ENCODE results near the gene NECTIN2. TPM values are rescaled to one million over a fixed set of nuclear protein-coding genes. Genes with fewer than 3 reads are reported as not detected.
"Not testable (repeated sequence)": the region's sequence is repeated elsewhere in the genome, so short reads cannot be mapped to it uniquely, and the experiment has no call there.

NECTIN2 gene
- total and polyA plus RNA-seq, 2 donors = 27.4 to 50.2 TPM

DNA sequence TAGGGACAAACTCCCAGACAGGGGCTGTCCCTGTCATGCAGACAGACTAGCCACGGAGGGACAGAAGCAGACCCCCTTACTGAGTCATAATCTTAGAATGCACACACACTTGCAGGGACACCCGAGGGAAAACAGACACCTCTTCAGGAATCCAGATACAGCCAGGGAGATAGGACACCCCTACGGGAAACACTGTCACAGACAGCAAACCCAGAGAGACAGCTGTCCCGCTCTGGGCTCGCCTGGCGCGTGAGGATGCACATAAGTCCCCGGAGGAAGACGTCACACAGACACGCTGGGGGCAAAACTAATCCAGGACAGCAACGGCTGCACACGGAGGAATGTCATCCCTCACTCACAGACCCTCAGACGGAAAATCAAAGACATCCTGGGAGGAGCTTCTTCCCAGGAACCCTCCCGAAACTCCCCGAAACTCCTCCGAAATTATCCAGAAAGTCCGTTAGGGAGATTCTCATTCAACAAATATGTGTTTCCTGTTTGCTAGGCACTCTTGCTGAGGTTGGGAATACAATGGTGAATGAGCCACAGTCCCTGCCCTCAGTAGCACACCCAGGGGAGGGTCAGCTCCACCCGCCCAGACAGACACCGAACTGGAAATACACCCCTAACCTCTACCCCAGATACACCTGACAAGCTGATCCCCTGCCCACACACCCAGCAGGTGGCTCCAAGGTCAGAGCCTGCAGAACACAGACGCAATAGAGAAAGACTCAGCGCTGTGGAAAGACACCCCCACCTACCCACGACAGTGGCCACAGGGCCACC is 29.8 kb downstream of the NECTIN2 start:
- H3K27ac ChIP-seq (ENCODE audit: low read depth) = no peak overlapping the region
- DNase-seq (ENCODE audit: extremely low spot score) = no peak
- WGBS = 70% methylated on average over 22 of the region's 22 CpGs

DNA sequence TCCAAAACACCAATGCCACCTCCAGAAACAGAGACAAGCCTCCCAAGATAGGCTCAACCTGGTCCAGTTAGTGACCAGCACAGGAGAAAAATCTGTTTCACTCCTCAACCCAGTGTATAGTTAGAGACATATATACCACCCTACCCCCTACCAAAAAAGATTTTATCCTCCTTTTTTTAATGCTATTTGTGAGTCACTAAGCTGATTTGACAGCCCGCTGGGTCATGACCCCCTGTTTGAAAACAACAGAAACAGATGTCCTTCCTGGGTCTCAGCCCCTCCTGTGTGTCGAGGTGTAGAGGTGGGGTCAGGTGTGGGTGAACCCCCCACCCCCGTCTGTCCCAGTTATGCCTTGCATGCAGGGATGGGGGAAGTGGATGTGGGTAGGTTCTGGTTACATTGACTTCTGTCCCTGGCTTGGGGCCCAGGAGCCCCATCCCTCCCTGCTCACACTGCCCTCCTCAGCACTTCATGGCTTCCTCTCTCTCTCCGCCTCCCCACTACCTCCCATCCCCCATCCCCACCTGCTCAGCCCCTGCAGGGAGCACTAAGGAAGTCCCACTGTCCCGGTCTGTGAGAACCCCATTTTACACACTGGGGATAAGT is 30.9 kb downstream of the NECTIN2 start:
- 63% methylated on average over 5 of the region's 5 CpGs for WGBS
- Histone ChIP-seq H3K4me1 (ENCODE audit: insufficient read depth) (no peaks in the 10 kb centered on the region), H3K36me3 (ENCODE audit: insufficient read depth) (peaks cover 4% of the 10 kb centered on the region), H3K27ac (ENCODE audit: low read depth) (no peak overlapping the region), H3K4me3 (ENCODE audit: low read depth, low read length) (no peak overlapping the region)
- DNase-seq (ENCODE audit: extremely low spot score) = no peak

More for the DNA sequence above, 29.8 kb downstream of the NECTIN2 start:
- Histone ChIP-seq H3K36me3 (ENCODE audit: insufficient read depth) (peaks cover 4% of the 10 kb centered on the region), H3K4me1 (ENCODE audit: insufficient read depth) (no peaks in the 10 kb centered on the region), H3K4me3 (ENCODE audit: low read depth, low read length) (no peak overlapping the region)

GRCh38 chr19:44878120-44878865 is 32.2 kb downstream of the NECTIN2 start:
- Histone ChIP-seq H3K4me1 (ENCODE audit: insufficient read depth) (no peaks in the 10 kb centered on the region), H3K27ac (ENCODE audit: low read depth) (no peak overlapping the region), H3K36me3 (ENCODE audit: insufficient read depth) (no peaks in the 10 kb centered on the region), H3K4me3 (ENCODE audit: low read depth, low read length) (no peak overlapping the region)
- no peak for DNase-seq (ENCODE audit: extremely low spot score)
- WGBS = 79% methylated on average over 26 of the region's 26 CpGs

DNA sequence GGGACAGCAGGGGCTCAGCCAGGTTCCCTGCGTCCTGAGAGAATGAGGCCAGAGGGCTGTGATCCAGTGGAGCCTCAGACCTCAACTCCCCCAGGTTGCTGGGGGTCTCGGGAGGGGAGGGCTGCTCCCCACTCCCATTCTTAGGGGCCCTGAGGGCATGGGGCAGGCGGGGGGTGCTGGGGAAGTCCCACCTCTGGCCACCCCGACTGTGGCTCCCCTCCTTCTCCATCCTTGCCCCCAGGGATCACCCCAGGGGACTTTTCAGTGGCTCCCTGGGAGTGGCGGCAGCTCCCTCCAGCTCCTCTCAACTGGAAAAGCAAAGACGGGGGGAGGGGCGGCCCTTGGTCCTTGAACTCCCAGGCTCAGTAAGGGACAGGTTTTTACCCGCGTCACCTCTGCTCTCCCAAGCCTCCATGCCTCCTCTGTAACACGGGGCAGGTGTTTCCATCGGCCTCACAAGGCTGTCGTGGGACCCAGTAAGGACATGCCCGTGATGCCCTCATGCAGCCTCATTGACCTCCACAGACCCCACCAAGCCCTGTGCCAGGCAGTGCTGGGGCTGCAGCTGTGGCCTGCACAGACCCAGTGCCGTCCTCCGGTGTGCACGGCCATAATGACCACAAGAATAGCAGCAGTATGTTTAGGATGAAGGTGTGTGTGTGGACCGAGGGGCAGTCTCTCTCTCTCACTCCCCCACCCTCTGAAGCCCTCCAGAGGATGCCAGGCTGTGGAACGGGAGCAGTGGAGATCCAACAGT is 33.4 kb downstream of the NECTIN2 start:
- H3K36me3 ChIP-seq (ENCODE audit: insufficient read depth) = no peaks in the 10 kb centered on the region
- WGBS = 80% methylated on average over 18 of the region's 18 CpGs

DNA sequence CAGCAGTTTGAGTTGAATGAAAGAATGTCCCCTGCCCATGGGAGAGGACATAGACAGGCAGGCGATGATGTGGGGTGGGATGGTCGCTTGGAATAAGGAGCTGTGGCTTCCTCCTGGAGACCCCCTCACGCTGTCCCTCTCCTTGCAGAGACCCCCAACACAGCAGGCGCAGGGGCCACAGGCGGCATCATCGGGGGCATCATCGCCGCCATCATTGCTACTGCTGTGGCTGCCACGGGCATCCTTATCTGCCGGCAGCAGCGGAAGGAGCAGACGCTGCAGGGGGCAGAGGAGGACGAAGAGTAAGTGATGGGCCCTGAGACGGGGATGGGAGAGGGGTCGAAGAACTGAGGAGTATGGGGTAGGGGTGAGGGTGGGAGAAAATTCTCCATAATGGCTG is 36.0 kb downstream of the NECTIN2 start:
- Histone ChIP-seq H3K27ac (ENCODE audit: low read depth) (no peak overlapping the region), H3K4me1 (ENCODE audit: insufficient read depth) (no peaks in the 10 kb centered on the region), H3K36me3 (ENCODE audit: insufficient read depth) (no peaks in the 10 kb centered on the region), H3K4me3 (ENCODE audit: low read depth, low read length) (no peak overlapping the region)
- no peak for DNase-seq (ENCODE audit: extremely low spot score)
- WGBS = 92% methylated on average over 15 of the region's 15 CpGs

More for the DNA sequence above, 33.4 kb downstream of the NECTIN2 start:
- no peak overlapping the region for H3K27ac ChIP-seq (ENCODE audit: low read depth)
- H3K4me1 ChIP-seq (ENCODE audit: insufficient read depth) = no peaks in the 10 kb centered on the region
- H3K4me3 ChIP-seq (ENCODE audit: low read depth, low read length) = no peak overlapping the region
- no peak for DNase-seq (ENCODE audit: extremely low spot score)

DNA sequence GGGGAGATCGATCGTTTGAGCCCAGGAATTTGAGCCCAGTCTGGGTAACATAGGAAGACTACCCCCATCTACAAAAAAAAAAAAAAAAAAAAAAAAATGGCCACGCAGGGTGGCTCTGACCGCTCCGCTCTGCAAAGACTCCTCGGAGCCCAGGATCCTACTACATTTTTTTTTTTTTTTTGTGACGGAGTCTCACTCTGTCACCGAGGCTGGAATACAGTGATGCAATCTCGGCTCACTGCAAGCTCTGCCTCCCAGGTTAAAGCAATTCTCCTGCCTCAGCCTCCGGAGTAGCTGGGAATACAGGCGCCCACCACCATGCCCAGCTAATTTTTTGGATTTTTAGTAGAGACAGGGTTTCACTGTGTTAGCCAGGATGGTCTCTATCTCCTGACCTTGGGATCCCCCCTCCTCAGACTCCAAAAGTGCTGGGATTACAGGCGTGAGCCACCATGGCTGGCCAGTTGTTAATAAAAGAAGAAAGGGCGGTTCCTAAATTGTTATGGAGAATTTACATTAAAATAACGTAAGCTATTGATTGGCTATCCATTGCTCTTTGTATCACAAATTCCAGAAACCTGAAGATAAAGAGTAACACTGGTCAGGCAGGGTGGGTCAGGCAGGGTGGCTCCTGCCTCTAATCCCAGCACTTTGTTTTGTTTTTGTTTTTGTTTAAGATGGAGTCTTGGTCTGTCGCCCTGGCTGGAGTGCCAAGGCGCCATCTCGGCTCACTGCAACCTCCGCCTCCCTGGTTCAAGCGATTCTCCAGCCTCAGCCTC is 36.7 kb downstream of the NECTIN2 start:
- H3K4me3 ChIP-seq (ENCODE audit: low read depth, low read length); H3K36me3 ChIP-seq (ENCODE audit: insufficient read depth); H3K27ac ChIP-seq (ENCODE audit: low read depth); DNase-seq (ENCODE audit: extremely low spot score); H3K4me1 ChIP-seq (ENCODE audit: insufficient read depth): not testable (repeated sequence)
- WGBS = 89% methylated on average over 19 of the region's 19 CpGs

DNA sequence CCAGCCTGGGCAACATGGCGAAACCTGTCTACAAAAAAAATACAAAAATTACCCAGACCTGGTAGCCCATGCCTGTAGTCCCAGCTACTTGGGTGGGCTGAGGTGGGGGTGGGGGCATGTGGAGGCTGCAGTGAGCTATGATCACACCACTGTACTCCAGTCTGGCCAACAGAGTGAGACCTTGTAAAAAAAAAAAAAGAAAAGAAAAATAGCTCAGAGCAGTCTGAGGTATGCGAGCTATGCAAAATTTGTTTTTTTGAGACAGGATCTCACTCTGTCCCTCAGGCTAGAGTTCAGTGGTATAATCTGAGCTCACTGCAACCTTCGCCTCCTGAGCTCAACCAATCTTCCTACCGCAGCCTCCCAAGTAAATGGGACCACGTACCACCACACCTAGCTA is 37.8 kb downstream of the NECTIN2 start:
- Histone ChIP-seq H3K4me3 (ENCODE audit: low read depth, low read length) (no peak overlapping the region), H3K4me1 (ENCODE audit: insufficient read depth) (no peaks in the 10 kb centered on the region), H3K27ac (ENCODE audit: low read depth) (no peak overlapping the region), H3K36me3 (ENCODE audit: insufficient read depth) (no peaks in the 10 kb centered on the region)
- DNase-seq (ENCODE audit: extremely low spot score) = no peak
- WGBS = 93% methylated on average over 5 of the region's 5 CpGs

DNA sequence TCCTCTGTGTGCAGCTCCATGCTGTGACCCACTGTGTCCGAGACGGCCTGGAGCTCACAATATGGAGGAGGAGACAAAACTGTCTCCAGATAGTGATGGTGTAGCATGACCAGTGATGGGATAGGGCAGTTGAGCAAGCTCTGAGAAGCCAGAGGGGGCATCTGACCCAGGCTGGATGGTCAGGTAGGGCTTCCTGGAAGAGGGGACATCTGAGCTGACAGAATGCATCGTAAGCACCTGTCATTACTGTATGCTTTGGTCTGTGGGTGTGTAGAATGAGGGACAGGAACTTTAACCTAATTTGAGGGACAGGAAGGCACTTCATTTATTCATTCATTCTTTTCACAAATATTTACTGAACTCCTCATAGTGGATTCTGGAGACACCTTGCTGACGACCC is 38.5 kb downstream of the NECTIN2 start:
- Histone ChIP-seq H3K4me1 (ENCODE audit: insufficient read depth) (no peaks in the 10 kb centered on the region), H3K36me3 (ENCODE audit: insufficient read depth) (no peaks in the 10 kb centered on the region), H3K27ac (ENCODE audit: low read depth) (no peak overlapping the region), H3K4me3 (ENCODE audit: low read depth, low read length) (no peak overlapping the region)
- no peak for DNase-seq (ENCODE audit: extremely low spot score)
- WGBS = 92% methylated on average over 4 of the region's 4 CpGs

DNA sequence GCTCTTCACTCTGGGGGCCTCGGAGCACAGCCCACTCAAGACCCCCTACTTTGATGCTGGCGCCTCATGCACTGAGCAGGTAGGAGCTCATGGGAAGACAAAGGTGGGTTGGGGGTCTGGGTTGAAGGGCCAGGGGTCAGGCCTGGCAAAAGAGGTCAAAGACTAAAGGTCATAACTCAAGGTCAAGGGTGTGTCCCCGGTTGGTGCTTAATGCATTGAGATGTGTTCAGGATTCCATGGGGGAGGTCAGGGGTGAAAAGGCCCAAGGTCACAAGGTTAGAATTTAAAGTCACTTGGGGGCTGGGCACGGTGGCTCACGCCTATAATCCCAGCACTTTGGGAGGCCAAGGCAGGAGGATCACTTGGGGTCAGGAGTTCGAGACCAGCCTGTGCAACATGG is 40.0 kb downstream of the NECTIN2 start:
- Histone ChIP-seq H3K4me3 (ENCODE audit: low read depth, low read length) (no peak overlapping the region), H3K36me3 (ENCODE audit: insufficient read depth) (no peaks in the 10 kb centered on the region), H3K27ac (ENCODE audit: low read depth) (no peak overlapping the region), H3K4me1 (ENCODE audit: insufficient read depth) (no peaks in the 10 kb centered on the region)
- DNase-seq (ENCODE audit: extremely low spot score) = no peak
- 94% methylated on average over 6 of the region's 6 CpGs for WGBS

- Histone ChIP-seq H3K27ac (ENCODE audit: low read depth) (no peak overlapping the region), H3K4me1 (ENCODE audit: insufficient read depth) (no peaks in the 10 kb centered on the region), H3K36me3 (ENCODE audit: insufficient read depth) (no peaks in the 10 kb centered on the region), H3K4me3 (ENCODE audit: low read depth, low read length) (no peak overlapping the region)
- DNase-seq (ENCODE audit: extremely low spot score) = no peak
- WGBS = 83% methylated on average over 4 of the region's 4 CpGs
These were observed 41.6 kb downstream of the NECTIN2 start for GRCh38 chr19:44887648-44888047.

DNA sequence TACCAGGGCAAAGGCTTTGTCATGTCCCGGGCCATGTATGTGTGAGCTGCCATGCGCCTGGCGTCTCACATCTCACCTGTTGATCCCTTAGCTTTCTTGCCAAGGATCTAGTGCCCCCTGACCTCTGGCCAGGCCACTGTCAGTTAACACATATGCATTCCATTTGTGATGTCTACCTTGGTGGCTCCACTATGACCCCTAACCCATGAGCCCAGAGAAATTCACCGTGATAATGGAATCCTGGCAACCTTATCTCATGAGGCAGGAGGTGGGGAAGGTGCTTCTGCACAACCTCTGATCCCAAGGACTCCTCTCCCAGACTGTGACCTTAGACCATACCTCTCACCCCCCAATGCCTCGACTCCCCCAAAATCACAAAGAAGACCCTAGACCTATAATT is 42.2 kb downstream of the NECTIN2 start:
- 93% methylated on average over 5 of the region's 5 CpGs for WGBS
- not testable (repeated sequence) for H3K4me1 ChIP-seq (ENCODE audit: insufficient read depth); DNase-seq (ENCODE audit: extremely low spot score); H3K4me3 ChIP-seq (ENCODE audit: low read depth, low read length); H3K36me3 ChIP-seq (ENCODE audit: insufficient read depth); H3K27ac ChIP-seq (ENCODE audit: low read depth)

DNA sequence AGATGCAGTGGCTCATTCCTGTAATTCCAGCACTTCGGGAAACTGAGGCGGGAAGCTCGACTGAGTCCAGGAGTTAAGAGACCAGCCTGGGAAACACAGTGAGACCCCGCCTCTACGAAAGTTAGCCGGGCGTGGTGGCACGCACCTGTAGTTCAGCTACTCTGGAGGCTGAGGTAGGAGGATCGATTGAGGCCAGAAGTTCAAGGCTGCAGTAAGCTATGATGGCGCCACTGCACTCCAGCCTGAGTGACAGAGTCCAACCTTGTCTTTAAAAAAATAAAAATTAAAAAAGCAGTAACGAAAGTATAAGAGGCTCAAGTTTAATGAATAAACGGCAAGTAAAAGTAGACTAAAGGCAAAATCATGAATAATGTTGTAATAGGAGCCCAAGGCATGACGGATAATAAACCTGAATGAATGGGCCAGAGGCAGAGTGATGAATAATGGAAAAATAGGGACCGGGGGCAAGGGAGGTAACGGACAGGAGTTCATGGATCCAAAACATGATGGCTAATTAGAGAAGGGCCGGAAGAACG is 43.8 kb downstream of the NECTIN2 start:
- peak overlapping the region; percentile 36 for H3K4me3 ChIP-seq (ENCODE audit: low read depth, low read length)
- H3K36me3 ChIP-seq (ENCODE audit: insufficient read depth) = no peaks in the 10 kb centered on the region
- no peaks in the 10 kb centered on the region for H3K4me1 ChIP-seq (ENCODE audit: insufficient read depth)
- no peak for DNase-seq (ENCODE audit: extremely low spot score)
- no peak overlapping the region for H3K27ac ChIP-seq (ENCODE audit: low read depth)
- WGBS = 57% methylated on average over 17 of the region's 17 CpGs

All from urinary bladder (tissue), 4 donors.